ENCODE data around the gene GPC1. TPM values are rescaled to one million over a fixed set of nuclear protein-coding genes. Genes with fewer than 3 reads are reported as not detected.
A peak's percentile ranks its signal among the peaks of the same experiment; 100 is the strongest.
"Not testable (repeated sequence)": the region's sequence is repeated elsewhere in the genome, so short reads cannot be mapped to it uniquely, and the experiment has no call there.

The GPC1 gene
- total and polyA plus RNA-seq, 2 donors (not counting 1 experiment from before 2014, with no cell fraction given): 147 to 218 TPM

DNA sequence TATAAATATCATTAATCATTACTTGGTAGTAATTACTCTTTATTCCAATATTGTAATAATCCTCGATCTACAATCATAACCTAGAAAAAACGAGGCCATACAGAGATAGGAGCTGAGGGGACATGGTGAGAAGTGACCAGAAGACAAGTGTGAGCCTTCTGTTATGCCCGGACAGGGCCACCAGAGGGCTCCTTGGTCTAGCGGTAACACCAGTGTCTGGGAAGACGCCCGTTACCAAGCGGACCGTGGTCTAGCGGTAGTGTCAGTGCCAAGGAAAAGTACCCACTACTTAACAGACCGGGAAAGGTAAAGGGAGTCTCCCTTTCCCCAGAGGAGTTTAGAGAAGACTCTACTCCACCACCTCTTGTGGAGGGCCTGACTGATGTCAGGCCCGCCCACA is 59.5 kb downstream of the GPC1 start:
- not testable (repeated sequence) for H3K36me3 ChIP-seq (ENCODE audit: control insufficient read depth, insufficient read depth, low read length); H3K4me1 ChIP-seq (ENCODE audit: control insufficient read depth, extremely low read depth, insufficient read depth, low read length); H4K20me1 ChIP-seq (ENCODE audit: control insufficient read depth, extremely low read depth, insufficient read depth, low read length); H3K9me3 ChIP-seq (ENCODE audit: control insufficient read depth, insufficient read depth, low read depth, low read length); H3K9ac ChIP-seq (ENCODE audit: insufficient read depth, low read length); H3K79me2 ChIP-seq (ENCODE audit: control insufficient read depth, insufficient read depth, low read length); H3K27me3 ChIP-seq (ENCODE audit: control insufficient read depth, insufficient read depth, low read length); H2AFZ ChIP-seq (ENCODE audit: low read length); H3K4me2 ChIP-seq (ENCODE audit: extremely low read depth, insufficient read depth, low read length); H3K4me3 ChIP-seq (replicated peaks in 1 of 4; ENCODE audit: control extremely low read depth in 1 of 4, insufficient read depth in 1 of 4, low read depth in 3 of 4, low read length in 4 of 4); H3K27ac ChIP-seq (ENCODE audit: insufficient read depth, low read length)
- TF ChIP-seq, protein P1, sequence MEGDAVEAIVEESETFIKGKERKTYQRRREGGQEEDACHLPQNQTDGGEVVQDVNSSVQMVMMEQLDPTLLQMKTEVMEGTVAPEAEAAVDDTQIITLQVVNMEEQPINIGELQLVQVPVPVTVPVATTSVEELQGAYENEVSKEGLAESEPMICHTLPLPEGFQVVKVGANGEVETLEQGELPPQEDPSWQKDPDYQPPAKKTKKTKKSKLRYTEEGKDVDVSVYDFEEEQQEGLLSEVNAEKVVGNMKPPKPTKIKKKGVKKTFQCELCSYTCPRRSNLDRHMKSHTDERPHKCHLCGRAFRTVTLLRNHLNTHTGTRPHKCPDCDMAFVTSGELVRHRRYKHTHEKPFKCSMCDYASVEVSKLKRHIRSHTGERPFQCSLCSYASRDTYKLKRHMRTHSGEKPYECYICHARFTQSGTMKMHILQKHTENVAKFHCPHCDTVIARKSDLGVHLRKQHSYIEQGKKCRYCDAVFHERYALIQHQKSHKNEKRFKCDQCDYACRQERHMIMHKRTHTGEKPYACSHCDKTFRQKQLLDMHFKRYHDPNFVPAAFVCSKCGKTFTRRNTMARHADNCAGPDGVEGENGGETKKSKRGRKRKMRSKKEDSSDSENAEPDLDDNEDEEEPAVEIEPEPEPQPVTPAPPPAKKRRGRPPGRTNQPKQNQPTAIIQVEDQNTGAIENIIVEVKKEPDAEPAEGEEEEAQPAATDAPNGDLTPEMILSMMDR (conservative IDR thresholded peaks at IDR 0.05 in 1 of 2, IDR thresholded peaks at IDR 0.05 in 1 of 2; ENCODE audit: low read depth in 1 of 2, low read length in 2 of 2): peak; percentile 37 to 46
- DNase-seq (ENCODE audit: low read depth in 2 of 2): peak; percentile 6 to 11

DNA sequence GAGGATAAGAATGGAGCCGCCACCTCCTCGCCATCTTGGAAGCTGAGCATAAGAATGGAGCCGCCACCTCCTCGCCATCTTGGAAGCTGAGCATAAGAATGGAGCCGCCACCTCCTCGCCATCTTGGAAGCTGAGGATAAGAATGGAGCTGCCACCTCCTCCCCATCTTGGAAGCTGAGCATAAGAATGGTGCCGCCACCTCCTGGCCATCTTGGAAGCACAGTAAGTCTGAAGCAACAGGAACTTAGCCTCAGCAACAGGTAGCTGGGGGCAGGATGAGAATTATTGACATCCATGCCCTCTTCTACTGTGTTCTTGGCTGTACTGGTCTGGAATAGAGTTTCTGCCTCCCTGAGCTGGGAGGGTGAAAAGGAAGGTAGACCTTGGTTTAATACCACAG is 61.6 kb downstream of the GPC1 start:
- not testable (repeated sequence) for H2AFZ ChIP-seq (ENCODE audit: low read length); H3K27ac ChIP-seq (ENCODE audit: insufficient read depth, low read length); H3K27me3 ChIP-seq (ENCODE audit: control insufficient read depth, insufficient read depth, low read length); H3K79me2 ChIP-seq (ENCODE audit: control insufficient read depth, insufficient read depth, low read length); H3K9me3 ChIP-seq (ENCODE audit: control insufficient read depth, insufficient read depth, low read depth, low read length); H3K4me2 ChIP-seq (ENCODE audit: extremely low read depth, insufficient read depth, low read length); H4K20me1 ChIP-seq (ENCODE audit: control insufficient read depth, extremely low read depth, insufficient read depth, low read length); H3K36me3 ChIP-seq (ENCODE audit: control insufficient read depth, insufficient read depth, low read length); H3K4me3 ChIP-seq (replicated peaks in 1 of 4; ENCODE audit: control extremely low read depth in 1 of 4, insufficient read depth in 1 of 4, low read depth in 3 of 4, low read length in 4 of 4); H3K4me1 ChIP-seq (ENCODE audit: control insufficient read depth, extremely low read depth, insufficient read depth, low read length); H3K9ac ChIP-seq (ENCODE audit: insufficient read depth, low read length)
- TF ChIP-seq, protein P1 (conservative IDR thresholded peaks at IDR 0.05 in 1 of 2, IDR thresholded peaks at IDR 0.05 in 1 of 2; ENCODE audit: low read depth in 1 of 2, low read length in 2 of 2): peak; percentile 17 to 25
- peak; percentile 32 to 35 for DNase-seq (ENCODE audit: low read depth in 2 of 2)

DNA sequence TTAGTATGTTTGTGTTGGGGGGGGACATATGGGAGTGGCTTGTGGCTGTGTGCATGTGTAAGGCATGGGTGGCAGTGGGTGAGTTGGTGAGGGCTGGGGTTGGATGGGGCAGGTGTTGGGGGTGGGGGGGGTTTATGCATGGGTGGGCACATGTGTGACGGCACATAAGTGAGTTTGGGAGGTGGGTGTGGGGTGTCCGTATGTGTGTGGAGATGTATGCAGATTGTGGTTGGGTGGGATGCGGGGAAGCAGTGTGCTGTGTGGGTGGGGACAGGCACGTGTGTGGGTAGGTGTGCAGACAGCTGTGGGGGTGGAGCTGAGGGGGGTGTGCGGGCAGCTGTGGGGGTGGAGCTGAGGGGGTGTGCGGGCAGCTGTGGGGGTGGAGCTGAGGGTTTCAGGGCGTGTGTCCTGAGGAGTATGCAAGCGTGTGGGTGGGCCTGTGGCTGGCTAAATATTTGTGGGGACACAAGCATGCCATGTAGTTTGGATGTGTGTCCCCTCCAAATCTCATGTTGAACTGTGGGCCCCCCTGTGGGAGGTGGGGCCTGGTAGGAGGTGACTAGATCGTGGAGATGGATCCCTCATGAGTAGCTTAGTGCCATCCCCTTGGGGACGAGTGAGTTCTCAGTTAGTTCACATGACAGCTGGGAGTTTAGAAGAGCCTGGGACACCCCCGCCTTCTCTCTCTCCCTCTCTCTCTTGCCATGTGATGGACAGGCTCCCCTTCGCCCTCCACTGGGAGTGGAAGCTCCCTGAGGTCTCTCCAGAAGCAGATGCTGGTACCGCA is 62.9 kb downstream of the GPC1 start:
- Histone ChIP-seq H3K79me2 (ENCODE audit: control insufficient read depth, insufficient read depth, low read length) (no peaks in the 10 kb centered on the region), H3K27ac (ENCODE audit: insufficient read depth, low read length) (no peak overlapping the region), H2AFZ (ENCODE audit: low read length) (no peak overlapping the region), H3K9ac (ENCODE audit: insufficient read depth, low read length) (no peak overlapping the region), H3K4me3 (replicated peaks in 1 of 4; ENCODE audit: control extremely low read depth in 1 of 4, insufficient read depth in 1 of 4, low read depth in 3 of 4, low read length in 4 of 4) (no peak overlapping the region), H3K9me3 (ENCODE audit: control insufficient read depth, insufficient read depth, low read depth, low read length) (no peaks in the 10 kb centered on the region), H3K36me3 (ENCODE audit: control insufficient read depth, insufficient read depth, low read length) (no peaks in the 10 kb centered on the region), H4K20me1 (ENCODE audit: control insufficient read depth, extremely low read depth, insufficient read depth, low read length) (no peaks in the 10 kb centered on the region), H3K4me1 (ENCODE audit: control insufficient read depth, extremely low read depth, insufficient read depth, low read length) (no peaks in the 10 kb centered on the region), H3K4me2 (ENCODE audit: extremely low read depth, insufficient read depth, low read length) (no peak overlapping the region), H3K27me3 (ENCODE audit: control insufficient read depth, insufficient read depth, low read length) (no peaks in the 10 kb centered on the region)
- no peak for TF ChIP-seq EZH2 (IDR thresholded peaks at IDR 0.05; ENCODE audit: low read length, missing control alignments)
- TF ChIP-seq, protein P1 (conservative IDR thresholded peaks at IDR 0.05 in 1 of 2, IDR thresholded peaks at IDR 0.05 in 1 of 2; ENCODE audit: low read depth in 1 of 2, low read length in 2 of 2): no peak
- no peak for DNase-seq (ENCODE audit: low read depth in 2 of 2)

Data from fibroblast of lung (primary cell).